Endothelial cell of umbilical vein (primary cell): ENCODE results near the gene GFPT2. TPM values are rescaled to one million over a fixed set of nuclear protein-coding genes. Genes with fewer than 3 reads are reported as not detected.

Experiments
- BruUV-seq: library from RNA; stranded (reverse); fragments of 400-500 nt; replicated peaks from 2 replicates; lab custom pipeline; 2021; lab: Mats Ljungman, UMichigan
- CTCF ChIA-PET: fragments of 300-600, 350-600 bp; sonication (Branson Sonifier 250); formaldehyde crosslinking; loops from one replicate; lab custom pipeline; 2021; ENCODE audit warnings: antibody characterized with exemption, inconsistent platforms; lab: Charles Lee
- POLR2A ChIA-PET: fragments of 300-600, 350-600 bp; sonication (Branson Sonifier 250); formaldehyde crosslinking; loops from one replicate; lab custom pipeline; 2021; ENCODE audit warnings: antibody characterized with exemption, inconsistent platforms; lab: Charles Lee
- DNase-seq: peaks from one replicate; pipeline ENCODE4 v3.0.0-alpha.2; 2011; ENCODE audit warnings: low read depth, low spot score
- FAIRE-seq: peaks from 2 replicates; lab custom pipeline; 2011; peaks lifted over from hg19 to GRCh38; lab: Jason Lieb, UNC
- H2AFZ ChIP-seq: 2 replicates; pipeline ENCODE4 v1.6.0; 2012; ENCODE audit warnings: low read depth, low read length, control low read depth, inconsistent platforms
- H3K27ac ChIP-seq: 2 replicates; pipeline ENCODE4 v1.5.1; 2011; ENCODE audit warnings: low read depth, mild to moderate bottlenecking, control low read depth, low read length, moderate library complexity; ENCODE audit not compliant: insufficient read depth
- H3K27me3 ChIP-seq, 2 experiments: 2 replicates each; pipeline versions ENCODE4 v1.6.0 to v1.6.1; 2011; ENCODE audit warnings: low read length in 2 of 2, mixed read lengths in 1 of 2; ENCODE audit not compliant: control insufficient read depth in 2 of 2, insufficient read depth in 2 of 2
- H3K36me3 ChIP-seq, 2 experiments: 2 replicates in 1 of 2; 3 replicates in 1 of 2; pipeline ENCODE4 v1.5.1; 2011; ENCODE audit warnings: low read length in 2 of 2, mild to moderate bottlenecking in 1 of 2, moderate library complexity in 1 of 2; ENCODE audit not compliant: control insufficient read depth in 2 of 2, insufficient read depth in 2 of 2; ENCODE audit errors: extremely low read depth in 1 of 2
- H3K4me1 ChIP-seq: 3 replicates; pipeline ENCODE4 v1.5.1; 2011; ENCODE audit warnings: mild to moderate bottlenecking, low read length; ENCODE audit not compliant: control insufficient read depth, insufficient read depth; ENCODE audit errors: extremely low read depth
- H3K4me2 ChIP-seq: 2 replicates; pipeline ENCODE4 v1.6.1; 2011; ENCODE audit warnings: low read length, control low read depth, mixed read lengths; ENCODE audit not compliant: insufficient read depth
- H3K4me3 ChIP-seq, 3 experiments: fragments of 200-600 bp in 1 of 3; sonication (generic), shearing (Covaris generic) in 1 of 3; replicated peaks in 1 of 3; 2 replicates each; pipeline ENCODE4 v1.5.1; 2011 to 2016; ENCODE audit warnings: control low read depth in 3 of 3, low read length in 3 of 3, mild to moderate bottlenecking in 2 of 3, inconsistent platforms in 1 of 3, low read depth in 1 of 3, moderate library complexity in 1 of 3; ENCODE audit not compliant: insufficient read depth in 1 of 3
- H3K79me2 ChIP-seq: 2 replicates; pipeline ENCODE4 v1.6.0; 2012; ENCODE audit warnings: low read length, inconsistent platforms; ENCODE audit not compliant: control insufficient read depth, insufficient read depth
- H3K9ac ChIP-seq: replicated peaks from 2 replicates; pipeline ENCODE3; 2011; ENCODE audit warnings: low read length, control low read depth; ENCODE audit not compliant: insufficient read depth; ENCODE audit errors: extremely low read depth
- H3K9me1 ChIP-seq: replicated peaks from 3 replicates; pipeline ENCODE4 v1.6.0; 2011; ENCODE audit warnings: mild to moderate bottlenecking, low read length; ENCODE audit not compliant: control insufficient read depth, insufficient read depth; ENCODE audit errors: extremely low read depth
- H3K9me3 ChIP-seq: replicated peaks from 2 replicates; pipeline ENCODE4 v1.5.1; 2012; ENCODE audit warnings: low read length, inconsistent platforms; ENCODE audit not compliant: control insufficient read depth, insufficient read depth
- H4K20me1 ChIP-seq: replicated peaks from 2 replicates; pipeline ENCODE3; 2011; ENCODE audit warnings: mild to moderate bottlenecking, low read length; ENCODE audit not compliant: control insufficient read depth, insufficient read depth; ENCODE audit errors: extremely low read depth
- EZH2 ChIP-seq: IDR thresholded peaks from 2 replicates; pipeline ENCODE4 v1.6.1; 2012; ENCODE audit warnings: borderline replicate concordance, low read depth, mild to moderate bottlenecking, moderate library complexity, low read length, inconsistent platforms; ENCODE audit not compliant: severe bottlenecking
- FOS ChIP-seq: IDR thresholded peaks from 2 replicates; pipeline ENCODE4 v1.6.1; 2011; ENCODE audit warnings: mild to moderate bottlenecking, low read length, moderate library complexity, borderline replicate concordance; ENCODE audit not compliant: insufficient read depth
- GATA2 ChIP-seq: IDR thresholded peaks from 2 replicates; pipeline ENCODE4 v1.7.0; 2011; ENCODE audit warnings: low read depth, mild to moderate bottlenecking, moderate library complexity, mixed read lengths, low read length; ENCODE audit not compliant: insufficient read length, insufficient read depth
- JUN ChIP-seq: IDR thresholded peaks from 2 replicates; pipeline ENCODE4 v1.6.1; 2011; ENCODE audit warnings: borderline replicate concordance, low read depth; ENCODE audit not compliant: insufficient read length, insufficient read depth
- MYC ChIP-seq: IDR thresholded peaks from one replicate; pipeline ENCODE4 v1.6.1; 2011; ENCODE audit warnings: mild to moderate bottlenecking, low read depth, low read length
- POLR2A ChIP-seq: IDR thresholded peaks from 2 replicates; pipeline ENCODE4 v1.6.1; 2012; ENCODE audit warnings: low read depth, mild to moderate bottlenecking, control low read depth, low read length
- POLR2AphosphoS5 ChIP-seq: IDR thresholded peaks from 2 replicates; pipeline ENCODE4 v1.6.1; 2012; ENCODE audit warnings: low read depth, mild to moderate bottlenecking, control low read depth, low read length, moderate library complexity; ENCODE audit not compliant: insufficient read depth
- dilution Hi-C: fragments of 300-500 bp; cut with MboI; formaldehyde crosslinking; loops from one replicate; pipeline ENCODE4 v1.15.0; 2019; ENCODE audit warnings: low sequenced_read_pairs; ENCODE audit not compliant: extremely low pct_ligation_motif_present
- intact Hi-C: fragments of 100-400 bp; cut with micrococcal nuclease; formaldehyde crosslinking; loops from one replicate; pipeline ENCODE4 v1.10.0; 2022
- polyA plus RNA-seq, 4 experiments: library from polyadenylated mRNA; depleted of rRNA in 3 of 4; stranded (reverse) in 3 of 4; unstranded in 1 of 4; fragments of >200 nt; gene quantifications; 2 replicates each; pipeline versions ENCODE4 v1.2.1 to v1.2.3, GENCODE V29; 2011 to 2012; ENCODE audit warnings: missing spikeins in 1 of 4
- total RNA-seq: library from RNA; stranded (reverse); gene quantifications from 2 replicates; pipeline ENCODE4 v1.2.3, GENCODE V29; 2021
- TF ChIP-seq, protein P1 (sequence below): IDR thresholded peaks from 2 replicates; pipeline ENCODE4 v1.6.1; 2011; ENCODE audit not compliant: insufficient read depth, insufficient read length
- TF ChIP-seq, protein P2 (sequence below), 2 donors: IDR thresholded peaks; 1 replicate in 1 of 2; 2 replicates in 1 of 2; pipeline ENCODE4 v1.5.1; 2011; ENCODE audit warnings: low read length in 2 of 2, mild to moderate bottlenecking in 2 of 2, moderate library complexity in 2 of 2, control low read depth in 1 of 2, inconsistent platforms in 1 of 2, low read depth in 1 of 2; ENCODE audit not compliant: insufficient read depth in 1 of 2; ENCODE audit errors: extremely low read depth in 1 of 2

GFPT2 gene
- total and polyA plus RNA-seq, 2 donors (not counting 3 experiments of a cell fraction or from before 2014, with no cell fraction given) = 4.3 to 4.5 TPM

- Histone ChIP-seq H3K9ac (no peak overlapping the region), H3K27me3 (peaks cover 7 to 23% of the 10 kb centered on the region in 2 experiments), H3K9me3 (no peaks in the 10 kb centered on the region), H2AFZ (no peak overlapping the region), H3K4me2 (no peak overlapping the region), H3K27ac (no peak overlapping the region), H3K36me3 (no peaks in the 10 kb centered on the region), H4K20me1 (no peaks in the 10 kb centered on the region), H3K4me3 (no peak overlapping the region), H3K9me1 (no peaks in the 10 kb centered on the region), H3K4me1 (peaks cover 3% of the 10 kb centered on the region), H3K79me2 (peaks cover 6% of the 10 kb centered on the region)
- dilution Hi-C loops (no loop called here), intact Hi-C loops (no loop called here)
- CTCF ChIA-PET = interaction anchor here (0.7 kb wide), 1 partner anchor 162 kb away, joined by 3 read pairs; no protein-coding TSS in a partner anchor
- TF ChIP-seq JUN (no peak), EZH2 (no peak), GATA2 (no peak), FOS (no peak), POLR2AphosphoS5 (no peak), POLR2A (no peak), MYC (no peak)
- TF ChIP-seq, protein P1, sequence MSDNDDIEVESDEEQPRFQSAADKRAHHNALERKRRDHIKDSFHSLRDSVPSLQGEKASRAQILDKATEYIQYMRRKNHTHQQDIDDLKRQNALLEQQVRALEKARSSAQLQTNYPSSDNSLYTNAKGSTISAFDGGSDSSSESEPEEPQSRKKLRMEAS = no peak
- TF ChIP-seq, protein P2, sequence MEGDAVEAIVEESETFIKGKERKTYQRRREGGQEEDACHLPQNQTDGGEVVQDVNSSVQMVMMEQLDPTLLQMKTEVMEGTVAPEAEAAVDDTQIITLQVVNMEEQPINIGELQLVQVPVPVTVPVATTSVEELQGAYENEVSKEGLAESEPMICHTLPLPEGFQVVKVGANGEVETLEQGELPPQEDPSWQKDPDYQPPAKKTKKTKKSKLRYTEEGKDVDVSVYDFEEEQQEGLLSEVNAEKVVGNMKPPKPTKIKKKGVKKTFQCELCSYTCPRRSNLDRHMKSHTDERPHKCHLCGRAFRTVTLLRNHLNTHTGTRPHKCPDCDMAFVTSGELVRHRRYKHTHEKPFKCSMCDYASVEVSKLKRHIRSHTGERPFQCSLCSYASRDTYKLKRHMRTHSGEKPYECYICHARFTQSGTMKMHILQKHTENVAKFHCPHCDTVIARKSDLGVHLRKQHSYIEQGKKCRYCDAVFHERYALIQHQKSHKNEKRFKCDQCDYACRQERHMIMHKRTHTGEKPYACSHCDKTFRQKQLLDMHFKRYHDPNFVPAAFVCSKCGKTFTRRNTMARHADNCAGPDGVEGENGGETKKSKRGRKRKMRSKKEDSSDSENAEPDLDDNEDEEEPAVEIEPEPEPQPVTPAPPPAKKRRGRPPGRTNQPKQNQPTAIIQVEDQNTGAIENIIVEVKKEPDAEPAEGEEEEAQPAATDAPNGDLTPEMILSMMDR (IDR thresholded peaks at IDR 0.05; ENCODE audit: extremely low read depth in 1 of 2, insufficient read depth in 1 of 2, low read depth in 1 of 2, low read length in 2 of 2) = no peak
- BruUV-seq = no TSS peak
- FAIRE-seq (no peak), DNase-seq (no peak)
- POLR2A ChIA-PET = no interaction called here
These were observed 4.8 kb downstream of the GFPT2 start for GRCh38 chr5:180348336-180348735.
